Head of caudate nucleus (tissue), 42 donors: ENCODE results near the gene CDC123.
"Not testable (repeated sequence)": the region's sequence is repeated elsewhere in the genome, so short reads cannot be mapped to it uniquely, and the experiment has no call there.

Source experiments
- DNase-seq, 42 donors: peaks; one replicate each; pipeline versions ENCODE4 v3.0.0 to v3.0.0-alpha.2; 2020 to 2021; ENCODE audit warnings: mixed read lengths in 7 of 42
- intact Hi-C: fragments of 100-400 bp; cut with DNase I; formaldehyde crosslinking; loops from one replicate; pipeline ENCODE4 v1.15.0; 2022

Gene CDC123

DNA sequence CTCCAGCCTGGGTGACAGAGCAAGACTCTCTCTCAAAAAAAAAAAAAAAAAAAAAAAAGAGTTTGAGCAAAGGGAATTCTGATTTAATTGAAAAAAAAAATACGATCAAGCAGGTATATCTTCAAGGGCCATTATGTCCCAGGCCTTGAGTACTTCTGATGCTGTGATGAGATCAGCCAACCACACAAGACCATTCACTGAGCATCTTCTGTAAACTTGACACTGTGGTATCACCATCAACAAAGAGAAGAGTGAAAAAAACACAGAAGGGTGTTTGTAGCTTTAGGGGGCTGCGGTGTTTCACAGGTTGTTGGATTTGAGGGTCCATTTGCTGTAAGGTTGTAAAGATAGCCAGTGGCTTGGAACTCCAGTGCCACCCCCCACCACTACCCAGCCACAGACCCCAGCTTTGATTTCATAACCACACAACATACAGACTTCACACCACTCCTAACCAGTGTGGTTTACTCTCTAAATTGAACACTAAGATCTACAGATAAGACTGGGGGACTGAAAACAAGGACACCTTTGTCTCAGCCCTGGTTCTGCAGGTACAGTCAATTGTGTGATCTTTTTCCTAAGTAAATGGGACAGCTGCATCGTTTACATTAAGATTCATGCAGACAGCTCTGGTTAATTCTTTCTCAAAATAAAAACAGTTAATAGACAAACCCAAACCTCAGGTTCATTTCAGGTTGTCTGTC lies 66.4 kb downstream of the CDC123 start:
- intact Hi-C loops = loop anchor here (10.0 kb wide), 1 partner anchor 812 kb away; no protein-coding TSS in a partner anchor
- DNase-seq = no peak

DNA sequence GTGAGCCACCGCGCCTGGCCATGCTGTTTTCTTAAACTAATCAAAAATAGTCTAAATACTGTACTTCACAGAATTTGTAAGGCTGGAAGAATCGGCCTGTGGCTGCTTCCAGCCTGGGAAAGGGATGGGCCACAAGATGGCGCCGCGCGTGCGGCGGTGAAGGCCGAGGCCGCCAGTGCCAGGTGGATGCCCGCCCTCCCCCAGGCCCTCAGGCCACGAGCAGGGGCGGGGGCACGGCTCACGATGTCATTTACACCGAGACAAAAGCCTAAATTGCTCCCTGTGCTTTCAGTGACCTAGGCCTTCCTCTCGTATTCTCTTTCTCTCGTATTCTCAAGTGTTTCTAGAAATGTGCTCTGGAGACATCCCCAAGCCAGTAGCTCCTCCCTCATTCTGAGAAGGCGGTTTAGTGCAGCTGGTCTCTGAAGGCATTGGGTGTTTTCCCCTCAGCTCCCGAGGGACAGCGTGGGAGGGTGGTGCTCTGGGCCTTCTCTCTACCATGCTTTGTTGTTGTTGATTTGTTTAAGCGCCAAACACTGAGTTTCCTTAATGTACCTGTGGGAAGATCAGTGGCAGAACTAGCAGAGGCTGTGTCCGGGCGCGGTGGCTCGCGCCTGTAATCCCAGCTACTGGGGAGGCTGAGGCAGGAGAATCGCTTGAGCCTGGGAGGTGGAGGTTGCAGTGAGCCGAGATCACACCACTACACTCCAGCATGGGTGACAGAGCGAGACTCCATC lies 68.4 kb downstream of the CDC123 start:
- intact Hi-C loops = loop anchor here (2.0 to 10.0 kb wide), 2 partner anchors 446 to 810 kb away; no protein-coding TSS in a partner anchor
- DNase-seq = peak; percentile 52 to 90 (median 82)

DNA sequence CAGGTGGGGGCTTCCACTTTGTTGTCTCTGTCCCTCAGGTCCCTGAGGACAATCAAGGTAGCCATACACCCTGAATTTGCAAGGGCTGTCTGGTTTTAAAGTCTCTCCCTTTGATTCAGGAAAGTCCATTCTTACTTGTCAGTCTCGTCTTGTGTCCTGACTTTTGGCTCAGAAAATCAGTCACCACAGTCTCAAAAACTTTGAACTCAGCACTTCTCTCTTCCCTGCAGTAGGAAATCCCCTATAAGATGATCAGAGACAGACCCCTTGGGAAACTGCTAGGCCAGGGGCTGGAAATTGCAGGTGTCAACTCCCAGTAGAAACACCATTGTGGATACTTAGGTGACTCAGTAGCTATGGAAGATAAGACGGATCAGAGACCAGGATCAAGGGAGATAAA lies 73.1 kb downstream of the CDC123 start:
- intact Hi-C loops = loop anchor here (10.0 kb wide), 1 partner anchor 806 kb away; no protein-coding TSS in a partner anchor
- no peak for DNase-seq

DNA sequence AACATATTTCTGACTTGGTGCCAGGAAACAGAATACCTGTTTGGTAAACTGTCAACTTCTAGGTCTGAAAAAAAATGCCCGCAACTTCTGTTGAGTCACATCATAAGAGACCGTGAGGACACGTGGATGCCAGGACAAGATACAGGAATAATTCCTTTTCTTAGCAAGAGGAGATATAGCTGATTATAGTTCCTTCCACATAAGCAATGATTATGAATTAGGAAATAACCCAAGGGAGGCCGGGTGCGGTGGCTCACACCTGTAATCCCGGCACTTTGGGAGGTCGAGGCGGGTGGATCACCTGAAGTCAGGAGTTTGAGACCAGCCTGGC lies 75.2 kb downstream of the CDC123 start:
- intact Hi-C loops = no loop called here
- no peak for DNase-seq

DNA sequence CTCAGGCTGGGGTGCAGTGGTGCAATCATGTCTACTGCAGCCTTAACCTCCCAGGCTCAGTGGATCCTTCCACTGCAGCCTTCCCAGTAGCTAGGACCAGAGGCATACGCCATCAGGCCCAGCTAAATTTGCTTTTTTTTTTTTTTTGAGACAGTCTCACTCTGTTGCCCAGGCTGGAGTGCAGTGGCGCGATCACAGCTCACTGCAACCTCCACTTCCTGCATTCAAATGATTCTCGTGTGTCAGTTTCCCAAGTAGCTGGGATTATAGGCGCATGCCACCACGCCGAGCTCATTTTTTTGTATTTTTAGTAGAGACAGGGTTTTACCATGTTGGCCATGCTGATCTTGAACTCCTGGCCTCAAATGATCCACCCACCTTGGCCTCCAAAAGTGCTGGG lies 81.9 kb downstream of the CDC123 start:
- intact Hi-C loops = not testable (repeated sequence)

DNA sequence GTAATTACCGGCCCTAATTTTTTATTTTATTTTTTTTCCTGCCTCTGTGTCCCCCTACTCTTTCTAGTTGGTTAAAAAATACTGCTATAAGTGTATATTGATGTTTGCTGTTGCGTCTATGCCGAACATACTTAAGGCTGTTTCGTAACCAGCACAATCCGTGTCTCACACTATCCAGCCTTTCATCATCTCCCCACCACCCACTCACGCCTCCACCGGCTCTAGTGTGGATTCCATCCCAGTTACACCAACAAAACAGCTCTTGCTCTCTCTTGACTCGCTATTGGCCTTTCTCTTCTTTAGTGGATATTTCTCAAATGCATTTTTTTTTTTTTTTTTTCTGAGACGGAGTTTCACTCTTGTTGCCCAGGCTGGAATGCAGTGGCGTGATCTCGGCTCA lies 83.3 kb downstream of the CDC123 start:
- intact Hi-C loops = no loop called here
- no peak for DNase-seq

More for the DNA sequence above, 81.9 kb downstream of the CDC123 start:
- DNase-seq = not testable (repeated sequence)

DNA sequence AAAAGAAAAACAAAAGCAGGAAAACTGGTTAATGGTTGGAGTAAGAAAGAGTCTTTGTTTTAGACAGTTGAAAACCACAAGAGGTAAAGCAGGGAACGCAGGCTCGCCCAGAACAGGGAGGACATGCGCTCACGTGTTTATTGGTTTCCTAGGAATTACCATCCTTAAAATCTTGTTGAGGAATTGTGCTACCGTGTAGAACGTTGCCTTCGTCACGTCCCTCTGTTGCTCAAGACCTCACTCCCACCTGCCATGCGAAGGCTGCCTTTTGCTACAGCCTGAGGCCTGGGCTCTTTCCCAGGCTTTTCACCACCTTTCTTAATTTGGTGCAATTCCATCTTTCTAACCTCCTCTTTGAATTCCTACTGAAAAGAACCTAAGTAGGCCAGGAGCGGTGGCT lies 91.8 kb downstream of the CDC123 start:
- DNase-seq = no peak
- intact Hi-C loops = no loop called here

DNA sequence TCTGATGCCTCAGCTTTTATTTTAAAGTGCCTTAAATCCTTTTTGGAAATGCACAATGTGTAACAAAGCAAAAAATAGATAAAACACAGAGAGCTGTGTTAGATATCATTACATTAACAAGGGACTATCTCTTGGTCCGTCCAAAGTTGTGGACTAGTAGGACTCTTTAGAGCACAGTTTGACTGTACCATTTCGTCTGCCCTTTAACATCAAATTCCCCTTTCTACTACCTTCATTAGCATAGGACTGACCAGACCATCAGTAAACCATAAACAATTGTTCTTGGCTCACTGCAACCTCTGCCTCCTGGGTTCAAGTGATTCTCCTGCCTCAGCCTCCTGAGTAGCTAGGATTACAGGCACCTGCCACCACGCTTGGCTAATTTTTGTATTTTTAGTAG lies 101.8 kb downstream of the CDC123 start:
- intact Hi-C loops, DNase-seq: not testable (repeated sequence)

DNA sequence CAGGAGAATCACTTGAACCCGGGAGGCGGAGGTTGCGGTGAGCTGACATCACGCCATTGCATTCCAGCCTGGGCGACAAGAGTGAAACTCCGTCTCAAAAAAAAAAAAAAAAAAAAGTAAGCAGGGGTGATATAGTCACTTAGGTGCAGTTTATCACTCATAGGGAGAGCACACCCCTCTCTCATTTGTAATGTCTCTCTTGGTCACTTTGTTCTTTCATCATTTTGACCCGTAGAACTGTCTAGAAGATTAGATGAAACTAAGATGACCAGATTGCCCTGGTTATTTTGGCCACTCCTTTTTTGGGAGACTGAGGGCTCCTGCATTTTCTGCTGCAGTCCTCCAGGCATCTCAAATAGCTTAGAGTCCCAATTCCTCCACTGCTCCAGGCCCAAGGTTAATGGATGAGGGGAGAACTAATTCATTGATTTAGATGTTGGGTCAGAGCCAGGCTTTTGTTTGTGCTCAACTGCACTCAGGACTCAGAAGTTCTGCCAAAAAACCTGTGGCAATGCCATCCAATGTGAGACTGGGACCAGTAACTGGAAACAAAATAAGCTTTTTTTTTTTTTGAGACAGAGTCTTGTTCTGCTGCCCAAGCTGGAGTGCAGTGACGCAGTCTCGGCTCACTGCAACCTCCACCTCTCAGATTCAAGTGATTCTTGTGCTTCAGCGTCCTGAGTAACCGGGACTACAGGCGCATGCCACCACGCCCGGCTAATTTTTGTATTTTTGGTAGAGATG lies 103.4 kb downstream of the CDC123 start:
- intact Hi-C loops = no loop called here
- DNase-seq = peak in 19 of 42 donors; percentile 5 to 54 (median 19)
